Measurements from ENCODE around the gene PCDHA3.
"Not testable (repeated sequence)": the region's sequence is repeated elsewhere in the genome, so short reads cannot be mapped to it uniquely, and the experiment has no call there.

The PCDHA3 gene

DNA sequence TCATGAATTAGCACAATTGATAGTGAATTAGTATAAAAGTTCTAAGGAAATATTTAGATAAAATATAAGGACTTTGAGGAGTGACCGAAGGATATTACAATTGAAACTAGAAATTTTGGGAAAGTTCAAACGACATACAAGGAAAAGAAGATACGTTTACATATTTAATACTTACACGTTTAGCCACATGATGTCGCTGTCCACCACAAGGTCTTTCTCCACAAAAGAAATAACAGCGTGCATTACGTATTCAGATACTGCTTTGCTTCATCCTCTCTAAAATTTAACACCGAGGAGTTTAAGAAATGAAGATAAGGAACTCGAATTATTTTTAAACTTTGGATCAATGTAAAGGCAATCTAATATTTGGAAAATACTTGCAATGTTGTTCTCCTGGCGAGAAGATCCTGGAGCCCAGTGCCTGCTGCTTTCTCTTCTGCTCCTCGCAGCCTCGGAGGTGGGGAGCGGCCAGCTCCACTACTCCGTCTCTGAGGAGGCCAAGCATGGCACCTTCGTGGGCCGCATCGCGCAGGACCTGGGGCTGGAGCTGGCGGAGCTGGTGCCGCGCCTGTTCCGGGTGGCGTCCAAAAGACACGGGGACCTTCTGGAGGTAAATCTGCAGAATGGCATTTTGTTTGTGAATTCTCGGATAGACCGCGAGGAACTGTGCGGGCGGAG, at the start of gene PCDHA3:
PCDHA3 (plus strand) TSS at position 242 of the 678 bp plus-strand sequence.
- DNase-seq (ENCODE audit: low read depth) = no peak

DNA sequence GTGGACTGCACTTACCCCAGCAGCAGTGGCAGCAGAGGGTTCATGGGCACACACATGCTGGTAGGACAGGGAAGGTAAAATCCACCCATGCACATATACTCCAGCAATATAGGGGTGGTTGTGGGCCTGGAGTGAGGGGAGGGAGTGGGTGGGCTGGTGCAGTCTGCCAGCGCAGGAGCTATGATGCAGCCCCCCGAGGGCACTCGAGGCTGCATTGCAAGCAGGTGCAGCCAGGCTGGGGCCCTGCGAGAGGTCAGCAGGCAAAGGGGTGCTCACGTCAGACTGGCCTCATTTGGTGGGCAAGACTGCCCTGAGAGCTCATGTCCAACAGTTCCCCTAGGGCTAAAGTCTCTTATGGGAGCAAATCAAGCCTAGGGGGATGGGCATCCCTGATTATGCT, 47.3 kb upstream of the PCDHA3 start:
- no peak for DNase-seq (ENCODE audit: low read depth)

DNA sequence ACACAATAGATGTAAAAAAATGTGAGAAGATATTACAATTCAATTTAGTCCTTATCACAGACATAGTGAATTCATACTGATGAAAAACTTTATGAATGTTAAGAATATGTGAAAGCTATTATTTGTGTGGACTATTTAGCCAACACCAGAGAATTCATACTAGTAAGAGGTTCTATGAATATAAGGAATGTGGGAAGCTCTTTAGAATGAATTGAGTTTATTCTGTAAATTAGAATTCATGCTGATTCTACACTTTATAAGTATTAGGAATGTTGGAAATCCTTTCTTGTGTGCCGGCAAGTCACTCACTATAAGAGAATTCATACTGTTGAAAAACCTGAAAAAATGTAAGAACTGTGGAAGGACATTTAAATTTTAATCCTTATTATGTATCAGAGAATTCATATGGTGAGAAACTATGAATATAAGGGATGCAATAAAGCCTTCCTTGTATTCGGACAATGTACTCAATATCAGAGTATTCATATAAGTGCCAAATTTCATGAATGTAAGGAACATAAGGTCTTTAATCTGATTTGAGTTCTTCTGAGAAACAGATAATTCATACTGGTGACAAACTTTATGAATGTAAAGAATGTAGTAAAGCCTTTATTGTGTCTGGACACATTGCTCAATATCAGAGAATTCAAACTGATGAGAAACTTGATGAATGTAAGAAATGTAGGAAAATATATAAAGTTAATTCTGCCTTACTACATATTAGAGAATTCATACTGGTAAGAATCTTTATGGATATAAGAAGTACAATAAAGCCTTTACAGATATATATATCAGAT, 36.5 kb upstream of the PCDHA3 start:
- DNase-seq (ENCODE audit: low read depth) = no peak

DNA sequence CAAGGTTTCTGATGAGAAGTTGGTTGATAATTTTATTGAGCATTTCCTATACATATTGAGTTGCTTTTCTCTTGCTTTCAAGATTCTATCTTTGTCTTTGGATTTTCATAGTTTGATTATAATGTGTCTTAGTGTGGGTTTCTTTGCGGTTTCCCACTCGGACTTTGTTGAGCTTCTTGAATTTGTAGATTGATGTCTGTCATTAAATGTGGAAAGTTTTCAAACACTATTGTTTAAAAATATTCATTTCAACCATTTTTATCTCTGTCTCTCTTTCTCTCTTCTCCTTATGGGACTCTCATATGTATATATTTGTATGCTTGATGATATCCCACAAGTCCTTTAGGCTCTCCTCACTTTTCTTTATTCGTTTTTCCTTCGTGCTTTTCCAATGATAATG, 33.4 kb upstream of the PCDHA3 start:
- DNase-seq (ENCODE audit: low read depth) = no peak

DNA sequence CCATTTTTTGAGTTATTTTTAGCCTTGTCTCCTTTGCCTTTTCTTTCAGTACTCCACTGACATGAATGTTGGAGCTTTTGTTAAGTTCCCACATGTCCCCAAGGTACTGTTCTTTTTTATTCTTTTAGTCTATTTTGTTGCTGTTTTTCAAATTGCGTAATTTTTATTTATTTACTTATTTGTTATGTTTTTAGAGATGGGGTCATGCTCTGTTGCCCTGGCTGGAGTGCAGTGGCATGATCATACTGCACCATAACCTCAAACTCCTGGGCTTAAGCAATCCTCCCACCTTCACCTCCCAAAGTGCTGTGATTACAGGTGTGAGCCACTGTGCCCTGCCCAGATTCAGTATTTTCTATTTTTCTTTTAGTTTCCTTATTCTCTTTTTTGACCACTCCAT, 20.3 kb upstream of the PCDHA3 start:
- no peak for DNase-seq (ENCODE audit: low read depth)

DNA sequence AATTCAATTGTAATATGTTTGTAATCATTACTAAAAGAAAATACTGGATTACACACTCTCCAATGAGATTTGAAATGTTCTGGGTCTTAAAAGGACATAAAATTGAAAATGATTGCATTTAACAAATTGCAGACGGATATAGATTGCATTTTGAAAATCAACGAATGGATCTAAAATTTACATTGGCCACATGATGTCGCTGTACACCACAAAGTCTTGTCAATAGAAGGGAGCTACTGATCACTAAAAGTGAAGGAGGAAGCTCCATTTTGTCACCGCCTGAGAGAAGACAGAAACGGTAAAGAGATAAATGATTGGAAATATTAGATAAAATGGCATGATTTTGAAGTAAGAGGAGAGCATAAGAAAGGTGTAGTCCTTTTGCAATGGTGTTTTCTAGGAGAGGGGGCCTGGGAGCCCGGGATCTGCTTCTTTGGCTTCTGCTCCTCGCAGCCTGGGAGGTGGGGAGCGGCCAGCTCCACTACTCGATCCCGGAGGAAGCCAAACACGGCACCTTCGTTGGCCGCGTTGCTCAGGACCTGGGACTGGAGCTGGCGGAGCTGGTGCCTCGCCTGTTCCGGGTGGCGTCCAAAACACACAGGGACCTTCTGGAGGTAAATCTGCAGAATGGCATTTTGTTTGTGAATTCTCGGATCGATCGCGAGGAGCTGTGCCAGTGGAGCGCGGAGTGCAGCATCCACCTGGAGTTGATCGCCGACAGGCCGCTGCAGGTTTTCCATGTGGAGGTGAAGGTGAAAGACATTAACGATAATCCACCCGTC, 14.8 kb upstream of the PCDHA3 start, which contains the start of gene PCDHA1:
PCDHA1 (plus strand) TSS at position 236 of the 782 bp plus-strand sequence.
- DNase-seq (ENCODE audit: low read depth) = no peak

DNA sequence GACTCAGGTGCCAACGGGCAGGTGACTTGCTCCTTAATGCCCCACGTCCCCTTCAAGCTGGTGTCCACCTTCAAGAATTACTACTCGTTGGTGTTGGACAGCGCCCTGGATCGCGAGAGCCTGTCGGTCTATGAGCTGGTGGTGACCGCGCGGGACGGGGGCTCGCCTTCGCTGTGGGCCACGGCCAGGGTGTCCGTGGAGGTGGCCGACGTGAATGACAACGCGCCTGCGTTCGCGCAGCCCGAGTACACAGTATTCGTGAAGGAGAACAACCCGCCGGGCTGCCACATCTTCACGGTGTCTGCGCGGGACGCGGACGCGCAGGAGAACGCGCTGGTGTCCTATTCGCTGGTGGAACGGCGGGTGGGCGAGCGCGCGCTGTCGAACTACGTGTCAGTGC, 13.4 kb upstream of the PCDHA3 start:
- DNase-seq (ENCODE audit: low read depth) = not testable (repeated sequence)

DNA sequence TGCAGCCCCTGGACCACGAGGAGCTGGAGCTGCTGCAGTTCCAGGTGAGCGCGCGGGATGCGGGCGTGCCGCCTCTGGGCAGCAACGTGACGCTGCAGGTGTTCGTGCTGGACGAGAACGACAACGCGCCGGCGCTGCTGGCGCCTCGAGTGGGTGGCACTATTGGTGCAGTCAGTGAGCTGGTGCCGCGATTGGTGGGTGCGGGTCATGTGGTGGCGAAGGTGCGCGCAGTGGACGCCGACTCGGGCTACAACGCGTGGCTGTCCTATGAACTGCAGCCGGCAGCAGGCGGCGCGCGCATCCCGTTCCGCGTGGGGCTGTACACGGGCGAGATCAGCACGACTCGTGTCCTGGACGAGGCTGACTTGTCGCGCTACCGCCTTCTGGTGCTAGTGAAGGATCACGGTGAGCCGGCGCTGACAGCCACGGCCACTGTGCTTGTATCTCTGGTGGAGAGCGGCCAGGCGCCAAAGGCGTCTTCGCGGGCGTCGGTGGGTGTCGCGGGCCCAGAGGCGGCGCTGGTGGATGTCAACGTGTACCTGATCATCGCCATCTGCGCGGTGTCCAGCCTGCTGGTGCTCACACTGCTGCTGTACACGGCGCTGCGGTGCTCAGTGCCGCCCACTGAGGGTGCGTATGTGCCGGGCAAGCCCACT, 12.9 kb upstream of the PCDHA3 start:
- DNase-seq (ENCODE audit: low read depth) = not testable (repeated sequence)

DNA sequence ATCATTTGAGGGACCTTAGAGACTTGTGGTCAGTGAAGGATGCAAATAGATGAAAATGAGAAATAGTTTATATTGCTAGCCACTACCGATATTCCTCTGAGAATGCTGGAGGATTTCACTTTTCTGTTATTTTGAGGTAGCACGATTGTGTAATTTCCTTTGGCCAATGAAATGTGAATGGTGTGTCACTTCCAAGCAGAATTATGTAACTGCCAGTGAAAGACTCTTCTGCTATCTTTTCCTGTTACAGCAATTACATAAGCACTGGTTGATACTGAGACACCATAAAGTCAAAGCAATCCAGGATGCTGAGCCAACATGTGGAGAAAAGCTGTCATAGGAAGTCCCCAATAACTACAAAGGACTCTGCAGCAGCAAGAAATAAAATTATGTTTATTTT, 9.8 kb upstream of the PCDHA3 start:
- DNase-seq (ENCODE audit: low read depth) = no peak

DNA sequence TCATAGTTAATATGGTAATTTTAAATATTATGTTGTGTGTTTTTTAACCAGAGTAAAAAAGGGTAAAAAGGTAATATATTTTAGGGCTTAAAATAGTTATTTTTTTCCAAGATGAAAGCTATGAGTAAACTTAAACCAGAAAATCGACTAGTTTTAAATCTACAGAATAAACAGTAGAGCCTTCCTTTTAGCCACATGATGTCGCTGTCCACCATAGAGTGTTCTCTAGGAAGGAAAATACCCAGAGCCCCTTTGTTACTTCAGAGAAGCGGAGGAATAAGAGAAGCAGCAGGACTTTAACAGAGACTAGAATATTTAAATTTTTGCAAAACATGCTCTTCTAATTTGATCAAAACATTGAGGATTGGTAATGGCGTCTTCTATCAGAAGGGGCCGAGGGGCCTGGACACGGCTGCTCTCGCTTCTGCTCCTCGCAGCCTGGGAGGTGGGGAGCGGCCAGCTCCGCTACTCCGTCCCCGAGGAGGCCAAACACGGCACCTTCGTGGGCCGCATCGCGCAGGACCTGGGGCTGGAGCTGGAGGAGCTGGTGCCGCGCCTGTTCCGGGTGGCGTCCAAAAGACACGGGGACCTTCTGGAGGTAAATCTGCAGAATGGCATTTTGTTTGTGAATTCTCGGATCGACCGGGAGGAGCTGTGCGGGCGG, 6.1 kb upstream of the PCDHA3 start, which contains the start of gene PCDHA2:
PCDHA2 (plus strand) TSS at position 258 of the 664 bp plus-strand sequence.
- no peak for DNase-seq (ENCODE audit: low read depth)

DNA sequence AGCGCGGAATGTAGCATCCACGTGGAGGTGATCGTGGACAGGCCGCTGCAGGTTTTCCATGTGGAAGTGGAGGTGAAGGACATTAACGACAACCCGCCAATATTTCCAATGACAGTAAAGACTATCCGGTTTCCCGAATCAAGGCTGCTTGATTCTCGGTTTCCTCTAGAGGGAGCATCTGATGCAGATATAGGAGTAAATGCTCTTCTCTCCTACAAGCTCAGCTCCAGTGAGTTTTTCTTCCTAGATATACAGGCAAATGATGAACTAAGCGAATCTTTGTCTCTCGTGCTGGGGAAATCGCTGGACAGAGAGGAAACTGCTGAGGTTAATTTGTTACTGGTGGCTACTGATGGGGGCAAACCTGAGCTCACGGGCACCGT, 5.6 kb upstream of the PCDHA3 start:
- DNase-seq (ENCODE audit: low read depth) = no peak

DNA sequence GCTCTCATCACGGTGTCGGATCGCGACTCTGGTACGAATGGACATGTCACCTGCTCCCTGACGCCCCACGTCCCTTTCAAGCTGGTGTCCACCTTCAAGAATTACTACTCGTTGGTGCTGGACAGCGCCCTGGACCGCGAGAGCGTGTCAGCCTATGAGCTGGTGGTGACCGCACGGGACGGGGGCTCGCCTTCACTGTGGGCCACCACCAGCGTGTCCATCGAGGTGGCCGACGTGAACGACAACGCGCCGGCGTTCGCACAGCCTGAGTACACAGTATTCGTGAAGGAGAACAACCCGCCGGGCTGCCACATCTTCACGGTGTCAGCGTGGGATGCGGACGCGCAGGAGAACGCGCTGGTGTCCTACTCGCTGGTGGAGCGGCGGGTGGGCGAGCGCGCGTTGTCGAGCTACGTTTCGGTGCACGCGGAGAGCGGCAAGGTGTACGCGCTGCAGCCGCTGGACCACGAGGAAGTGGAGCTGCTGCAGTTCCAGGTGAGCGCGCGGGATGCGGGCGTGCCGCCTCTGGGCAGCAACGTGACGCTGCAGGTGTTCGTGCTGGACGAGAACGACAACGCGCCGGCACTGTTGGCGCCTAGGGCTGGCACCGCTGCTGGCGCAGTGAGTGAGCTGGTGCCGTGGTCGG, 4.7 kb upstream of the PCDHA3 start:
- DNase-seq (ENCODE audit: low read depth) = not testable (repeated sequence)

DNA sequence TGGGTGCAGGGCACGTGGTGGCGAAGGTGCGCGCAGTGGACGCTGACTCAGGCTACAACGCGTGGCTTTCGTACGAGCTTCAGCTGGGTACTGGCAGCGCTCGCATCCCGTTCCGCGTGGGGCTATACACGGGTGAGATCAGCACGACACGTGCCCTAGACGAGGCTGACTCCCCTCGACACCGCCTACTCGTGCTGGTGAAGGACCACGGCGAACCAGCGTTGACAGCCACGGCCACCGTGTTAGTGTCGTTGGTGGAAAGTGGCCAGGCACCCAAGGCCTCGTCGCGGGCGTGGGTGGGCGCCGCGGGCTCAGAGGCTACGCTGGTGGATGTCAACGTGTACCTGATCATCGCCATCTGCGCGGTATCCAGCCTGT, 4.2 kb upstream of the PCDHA3 start:
- DNase-seq (ENCODE audit: low read depth) = no peak

DNA sequence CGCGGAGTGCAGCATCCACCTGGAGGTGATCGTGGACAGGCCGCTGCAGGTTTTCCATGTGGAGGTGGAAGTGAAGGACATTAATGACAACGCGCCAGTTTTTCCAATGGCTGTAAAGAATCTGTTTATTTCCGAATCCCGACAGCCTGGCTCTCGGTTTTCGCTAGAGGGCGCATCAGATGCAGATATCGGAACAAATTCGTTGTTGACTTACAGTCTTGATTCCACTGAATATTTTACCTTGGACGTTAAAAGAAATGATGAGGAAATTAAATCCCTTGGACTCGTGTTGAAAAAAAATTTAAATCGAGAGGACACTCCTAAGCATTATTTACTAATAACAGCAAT, 611 bp downstream of the PCDHA3 start:
- no peak for DNase-seq (ENCODE audit: low read depth)

DNA sequence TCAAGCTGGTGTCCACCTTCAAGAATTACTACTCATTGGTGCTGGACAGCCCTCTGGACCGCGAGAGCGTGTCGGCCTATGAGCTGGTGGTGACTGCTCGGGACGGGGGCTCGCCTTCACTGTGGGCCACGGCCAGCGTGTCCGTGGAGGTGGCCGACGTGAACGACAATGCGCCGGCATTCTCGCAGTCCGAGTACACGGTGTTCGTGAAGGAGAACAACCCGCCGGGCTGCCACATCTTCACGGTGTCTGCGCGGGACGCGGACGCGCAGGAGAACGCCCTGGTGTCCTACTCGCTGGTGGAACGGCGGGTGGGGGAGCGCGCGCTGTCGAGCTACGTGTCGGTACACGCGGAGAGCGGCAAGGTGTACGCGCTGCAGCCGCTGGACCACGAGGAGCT, 1.5 kb downstream of the PCDHA3 start:
- DNase-seq (ENCODE audit: low read depth) = not testable (repeated sequence)

DNA sequence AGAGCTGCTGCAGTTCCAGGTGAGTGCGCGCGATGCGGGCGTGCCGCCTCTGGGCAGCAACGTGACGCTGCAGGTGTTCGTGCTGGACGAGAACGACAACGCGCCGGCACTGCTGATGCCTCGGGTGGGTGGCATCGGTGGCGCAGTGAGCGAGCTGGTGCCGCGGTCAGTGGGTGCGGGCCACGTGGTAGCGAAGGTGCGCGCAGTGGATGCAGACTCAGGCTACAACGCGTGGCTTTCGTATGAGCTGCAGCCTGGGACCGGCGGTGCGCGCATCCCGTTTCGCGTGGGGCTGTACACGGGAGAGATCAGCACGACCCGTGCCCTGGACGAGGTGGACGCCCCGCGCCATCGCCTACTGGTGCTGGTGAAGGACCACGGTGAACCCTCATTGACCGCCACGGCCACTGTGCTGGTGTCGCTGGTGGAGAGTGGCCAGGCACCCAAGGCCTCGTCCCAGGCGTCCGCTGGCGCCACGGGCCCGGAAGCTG, 2.0 kb downstream of the PCDHA3 start:
- DNase-seq (ENCODE audit: low read depth) = no peak

DNA sequence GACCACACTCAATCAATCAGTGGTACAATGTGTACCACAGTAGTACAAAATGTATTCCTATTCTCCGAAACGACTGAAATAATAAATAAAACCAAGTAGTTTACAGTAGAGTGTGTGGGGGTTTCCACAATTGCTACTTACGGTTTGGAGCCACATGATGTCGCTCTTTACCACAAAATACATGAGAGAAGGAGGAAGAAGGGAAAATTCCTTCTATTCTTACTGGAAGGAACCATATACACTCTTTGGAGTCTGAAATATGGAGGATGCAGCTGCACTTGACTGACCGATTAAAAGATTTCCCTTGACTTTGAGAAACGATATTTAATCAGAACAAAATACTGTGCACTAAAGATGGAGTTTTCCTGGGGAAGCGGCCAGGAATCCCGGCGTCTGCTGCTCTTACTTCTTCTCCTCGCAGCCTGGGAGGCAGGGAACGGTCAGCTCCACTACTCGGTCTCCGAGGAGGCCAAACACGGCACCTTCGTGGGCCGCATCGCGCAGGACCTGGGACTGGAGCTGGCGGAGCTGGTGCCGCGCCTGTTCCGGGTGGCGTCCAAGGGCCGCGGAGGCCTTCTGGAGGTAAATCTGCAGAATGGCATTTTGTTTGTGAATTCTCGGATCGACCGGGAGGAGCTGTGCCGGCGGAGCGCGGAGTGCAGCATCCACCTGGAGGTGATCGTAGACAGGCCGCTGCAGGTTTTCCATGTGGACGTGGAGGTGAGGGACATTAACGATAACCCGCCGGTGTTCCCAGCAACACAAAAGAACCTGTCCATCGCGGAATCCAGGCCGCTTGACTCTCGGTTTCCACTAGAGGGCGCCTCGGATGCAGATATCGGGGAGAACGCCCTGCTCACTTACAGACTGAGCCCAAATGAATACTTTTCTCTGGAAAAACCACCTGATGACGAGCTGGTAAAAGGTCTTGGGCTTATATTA, 6.2 kb downstream of the PCDHA3 start, which contains the start of gene PCDHA4:
PCDHA4 (plus strand) TSS at position 235 of the 942 bp plus-strand sequence.
- no peak for DNase-seq (ENCODE audit: low read depth)

DNA sequence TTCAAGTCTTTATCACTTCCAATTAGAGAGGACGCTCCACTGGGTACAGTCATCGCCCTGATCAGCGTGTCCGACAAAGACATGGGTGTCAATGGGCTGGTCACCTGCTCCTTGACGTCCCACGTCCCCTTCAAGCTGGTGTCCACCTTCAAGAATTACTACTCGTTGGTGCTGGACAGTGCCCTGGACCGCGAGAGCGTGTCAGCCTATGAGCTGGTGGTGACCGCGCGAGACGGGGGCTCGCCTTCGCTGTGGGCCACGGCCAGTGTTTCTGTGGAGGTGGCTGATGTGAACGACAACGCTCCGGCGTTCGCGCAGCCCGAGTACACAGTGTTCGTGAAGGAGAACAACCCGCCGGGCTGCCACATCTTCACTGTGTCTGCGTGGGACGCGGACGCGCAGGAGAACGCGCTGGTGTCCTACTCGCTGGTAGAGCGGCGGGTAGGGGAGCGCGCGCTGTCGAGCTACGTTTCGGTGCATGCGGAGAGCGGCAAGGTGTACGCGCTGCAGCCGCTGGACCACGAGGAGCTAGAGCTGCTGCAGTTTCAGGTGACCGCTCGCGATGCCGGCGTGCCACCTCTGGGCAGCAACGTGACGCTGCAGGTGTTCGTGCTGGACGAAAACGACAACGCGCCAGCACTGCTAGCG, 7.5 kb downstream of the PCDHA3 start:
- DNase-seq (ENCODE audit: low read depth) = not testable (repeated sequence)

DNA sequence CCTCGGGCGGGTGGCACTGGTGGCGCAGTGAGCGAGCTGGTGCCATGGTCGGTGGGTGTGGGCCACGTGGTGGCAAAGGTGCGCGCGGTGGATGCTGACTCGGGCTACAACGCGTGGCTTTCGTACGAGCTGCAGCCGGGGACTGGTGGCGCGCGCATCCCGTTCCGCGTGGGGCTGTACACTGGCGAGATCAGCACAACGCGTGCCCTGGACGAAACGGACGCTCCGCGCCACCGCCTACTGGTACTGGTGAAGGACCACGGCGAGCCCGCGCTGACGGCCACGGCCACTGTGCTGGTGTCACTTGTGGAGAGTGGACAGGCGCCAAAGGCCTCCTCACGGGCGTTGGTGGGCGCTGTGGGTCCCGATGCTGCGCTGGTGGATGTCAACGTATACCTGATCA, 8.0 kb downstream of the PCDHA3 start:
- no peak for DNase-seq (ENCODE audit: low read depth)

Measured in T-helper 22 cell (primary cell).